ENCODE results near the gene UBN1.

The UBN1 gene

GRCh38 chr16:4870138-4870671, 22.9 kb downstream of the UBN1 start:
- 98% methylated on average over 21 of the region's 21 CpGs for WGBS (ENCODE audit: insufficient coverage)
- DNase-seq: no peak
- no peaks in the 10 kb centered on the region for H3K27me3 ChIP-seq (replicated peaks in 2 of 5; ENCODE audit: control insufficient read depth in 4 of 5, insufficient read depth in 5 of 5, low read length in 4 of 5)
- H3K4me1 ChIP-seq (ENCODE audit: control extremely low read depth in 1 of 4, control insufficient read depth in 4 of 4, insufficient read depth in 4 of 4, low read length in 3 of 4): no peaks in the 10 kb centered on the region
- H3K36me3 ChIP-seq (ENCODE audit: control insufficient read depth in 4 of 4, insufficient read depth in 4 of 4, low read length in 3 of 4): peaks cover 18 to 81% (median 59%) of the 10 kb centered on the region in 4 experiments
- ChIA-PET POLR2A (interaction anchor here (0.6 to 0.7 kb wide), 2 partner anchors 113 to 174 kb away, joined by 3 read pairs; no protein-coding TSS in a partner anchor), CTCF (interaction anchor here (0.6 kb wide), 1 partner anchor 158 kb away, joined by 3 read pairs; no protein-coding TSS in a partner anchor)
- no peak overlapping the region for H3K4me3 ChIP-seq (ENCODE audit: control insufficient read depth in 1 of 7, extremely low read depth in 1 of 7, insufficient read depth in 4 of 7, low read depth in 2 of 7, low read length in 6 of 7)
- H3K27ac ChIP-seq (ENCODE audit: insufficient read depth in 1 of 2, low read depth in 1 of 2, low read length in 2 of 2, poor library complexity in 1 of 2, severe bottlenecking in 2 of 2): no peak overlapping the region
- H3K9me3 ChIP-seq (ENCODE audit: control extremely low read depth in 1 of 5, control insufficient read depth in 4 of 5, insufficient read depth in 2 of 5, low read depth in 1 of 5, low read length in 4 of 5): no peaks in the 10 kb centered on the region

DNA sequence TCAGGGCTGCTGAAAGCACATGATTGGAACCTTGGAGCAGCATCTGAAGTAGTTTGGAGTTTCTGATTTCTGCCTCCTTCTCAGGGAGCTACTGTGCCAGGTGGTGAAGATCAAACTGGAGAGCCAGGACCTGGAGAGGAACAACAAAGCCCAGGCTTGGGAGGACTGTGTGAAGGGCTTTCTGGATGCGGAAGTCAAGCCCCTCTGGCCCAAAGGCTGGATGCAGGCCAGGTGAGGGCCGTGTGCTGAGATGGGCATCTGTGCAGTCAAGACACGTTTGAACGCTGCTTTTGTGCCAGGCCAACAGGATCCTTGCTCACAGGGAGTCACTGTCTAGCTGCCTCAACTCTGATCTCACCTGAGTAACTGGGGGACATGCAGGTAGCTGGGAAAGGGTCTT, 23.8 kb downstream of the UBN1 start:
- Histone ChIP-seq H3K9me3 (ENCODE audit: control extremely low read depth in 1 of 5, control insufficient read depth in 4 of 5, insufficient read depth in 2 of 5, low read depth in 1 of 5, low read length in 4 of 5) (no peaks in the 10 kb centered on the region), H3K36me3 (ENCODE audit: control insufficient read depth in 4 of 4, insufficient read depth in 4 of 4, low read length in 3 of 4) (peaks cover 22 to 88% (median 64%) of the 10 kb centered on the region in 4 experiments), H3K4me1 (ENCODE audit: control extremely low read depth in 1 of 4, control insufficient read depth in 4 of 4, insufficient read depth in 4 of 4, low read length in 3 of 4) (no peaks in the 10 kb centered on the region), H3K4me3 (ENCODE audit: control insufficient read depth in 1 of 7, extremely low read depth in 1 of 7, insufficient read depth in 4 of 7, low read depth in 2 of 7, low read length in 6 of 7) (no peak overlapping the region), H3K27me3 (replicated peaks in 2 of 5; ENCODE audit: control insufficient read depth in 4 of 5, insufficient read depth in 5 of 5, low read length in 4 of 5) (no peaks in the 10 kb centered on the region), H3K27ac (ENCODE audit: insufficient read depth in 1 of 2, low read depth in 1 of 2, low read length in 2 of 2, poor library complexity in 1 of 2, severe bottlenecking in 2 of 2) (no peak overlapping the region)
- CTCF ChIA-PET: no interaction called here
- POLR2A ChIA-PET: no interaction called here
- WGBS (ENCODE audit: insufficient coverage): 93% methylated on average over 4 of the region's 4 CpGs
- no peak for DNase-seq

- no peak for DNase-seq
- H3K36me3 ChIP-seq (ENCODE audit: control insufficient read depth in 4 of 4, insufficient read depth in 4 of 4, low read length in 3 of 4): peaks cover 17 to 92% (median 72%) of the 10 kb centered on the region in 4 experiments
- no peak overlapping the region for H3K4me3 ChIP-seq (ENCODE audit: control insufficient read depth in 1 of 7, extremely low read depth in 1 of 7, insufficient read depth in 4 of 7, low read depth in 2 of 7, low read length in 6 of 7)
- no peaks in the 10 kb centered on the region for H3K27me3 ChIP-seq (replicated peaks in 2 of 5; ENCODE audit: control insufficient read depth in 4 of 5, insufficient read depth in 5 of 5, low read length in 4 of 5)
- ChIA-PET POLR2A (no interaction called here), CTCF (interaction anchor here (0.9 to 2.1 kb wide), 4 partner anchors 8 to 80 kb away, joined by 3 to 7 read pairs (median 5); no protein-coding TSS in a partner anchor)
- no peaks in the 10 kb centered on the region for H3K9me3 ChIP-seq (ENCODE audit: control extremely low read depth in 1 of 5, control insufficient read depth in 4 of 5, insufficient read depth in 2 of 5, low read depth in 1 of 5, low read length in 4 of 5)
- no peaks in the 10 kb centered on the region for H3K4me1 ChIP-seq (ENCODE audit: control extremely low read depth in 1 of 4, control insufficient read depth in 4 of 4, insufficient read depth in 4 of 4, low read length in 3 of 4)
- WGBS (ENCODE audit: insufficient coverage): 100% methylated on average over 3 of the region's 3 CpGs
- H3K27ac ChIP-seq (ENCODE audit: insufficient read depth in 1 of 2, low read depth in 1 of 2, low read length in 2 of 2, poor library complexity in 1 of 2, severe bottlenecking in 2 of 2): no peak overlapping the region
These were observed 25.8 kb downstream of the UBN1 start for GRCh38 chr16:4873091-4873490.

GRCh38 chr16:4874666-4875065, 27.4 kb downstream of the UBN1 start:
- ChIA-PET POLR2A (no interaction called here), CTCF (interaction anchor here (1.0 to 2.1 kb wide), 3 partner anchors 10 to 13 kb away, joined by 4 to 7 read pairs (median 7); no protein-coding TSS in a partner anchor)
- 97% methylated on average over 6 of the region's 8 CpGs for WGBS (ENCODE audit: insufficient coverage)
- H3K36me3 ChIP-seq (ENCODE audit: control insufficient read depth in 4 of 4, insufficient read depth in 4 of 4, low read length in 3 of 4): peaks cover 23 to 92% (median 70%) of the 10 kb centered on the region in 4 experiments
- H3K27me3 ChIP-seq (replicated peaks in 2 of 5; ENCODE audit: control insufficient read depth in 4 of 5, insufficient read depth in 5 of 5, low read length in 4 of 5): no peaks in the 10 kb centered on the region
- no peak overlapping the region for H3K4me3 ChIP-seq (ENCODE audit: control insufficient read depth in 1 of 7, extremely low read depth in 1 of 7, insufficient read depth in 4 of 7, low read depth in 2 of 7, low read length in 6 of 7)
- DNase-seq: no peak
- H3K27ac ChIP-seq (ENCODE audit: insufficient read depth in 1 of 2, low read depth in 1 of 2, low read length in 2 of 2, poor library complexity in 1 of 2, severe bottlenecking in 2 of 2): no peak overlapping the region
- no peaks in the 10 kb centered on the region for H3K9me3 ChIP-seq (ENCODE audit: control extremely low read depth in 1 of 5, control insufficient read depth in 4 of 5, insufficient read depth in 2 of 5, low read depth in 1 of 5, low read length in 4 of 5)
- no peaks in the 10 kb centered on the region for H3K4me1 ChIP-seq (ENCODE audit: control extremely low read depth in 1 of 4, control insufficient read depth in 4 of 4, insufficient read depth in 4 of 4, low read length in 3 of 4)

DNA sequence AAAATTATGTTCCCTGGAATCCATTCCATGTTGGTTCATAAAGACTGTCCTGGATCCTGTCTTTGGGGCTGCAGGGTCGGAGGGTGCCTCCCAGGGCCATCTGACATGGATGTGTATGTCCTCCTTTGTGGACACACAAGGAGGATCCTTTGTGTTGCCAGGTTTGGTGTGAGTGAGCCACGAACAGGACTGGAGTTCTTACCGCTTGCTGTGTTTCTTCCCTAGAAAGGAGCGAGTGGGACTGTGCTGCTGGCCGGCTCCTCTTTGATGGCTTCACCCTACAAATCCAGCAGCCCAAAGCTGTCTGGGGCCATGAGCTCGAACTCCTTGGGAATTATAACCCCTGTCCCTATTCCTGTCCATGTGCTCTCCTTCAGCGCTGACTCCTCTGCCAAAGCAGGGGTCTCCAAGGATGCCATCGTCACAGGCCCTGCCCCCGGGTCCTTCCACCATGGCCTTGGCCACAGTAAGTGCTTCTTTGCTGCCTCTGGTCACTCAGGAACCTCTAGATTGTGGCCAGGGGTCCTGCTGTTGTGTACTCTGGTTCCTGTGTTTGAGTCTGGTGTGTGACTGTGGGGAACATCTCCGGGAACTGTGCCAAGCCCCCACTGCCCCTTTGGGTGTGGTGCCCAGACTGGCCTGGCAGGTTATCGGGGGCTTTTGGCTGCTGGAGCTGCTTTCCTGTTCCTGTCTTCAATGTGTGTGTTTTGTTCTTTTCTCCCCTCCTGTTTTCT, 29.5 kb downstream of the UBN1 start:
- 97% methylated on average over 9 of the region's 11 CpGs for WGBS (ENCODE audit: insufficient coverage)
- H3K27ac ChIP-seq (ENCODE audit: insufficient read depth in 1 of 2, low read depth in 1 of 2, low read length in 2 of 2, poor library complexity in 1 of 2, severe bottlenecking in 2 of 2): no peak overlapping the region

GRCh38 chr16:4877380-4877685, 30.1 kb downstream of the UBN1 start:
- WGBS (ENCODE audit: insufficient coverage): 96% methylated on average over 7 of the region's 14 CpGs
- Histone ChIP-seq H3K36me3 (ENCODE audit: control insufficient read depth in 4 of 4, insufficient read depth in 4 of 4, low read length in 3 of 4) (peaks cover 23 to 95% (median 77%) of the 10 kb centered on the region in 4 experiments), H3K4me3 (ENCODE audit: control insufficient read depth in 1 of 7, extremely low read depth in 1 of 7, insufficient read depth in 4 of 7, low read depth in 2 of 7, low read length in 6 of 7) (no peak overlapping the region), H3K4me1 (ENCODE audit: control extremely low read depth in 1 of 4, control insufficient read depth in 4 of 4, insufficient read depth in 4 of 4, low read length in 3 of 4) (no peaks in the 10 kb centered on the region), H3K27me3 (replicated peaks in 2 of 5; ENCODE audit: control insufficient read depth in 4 of 5, insufficient read depth in 5 of 5, low read length in 4 of 5) (no peaks in the 10 kb centered on the region), H3K27ac (ENCODE audit: insufficient read depth in 1 of 2, low read depth in 1 of 2, low read length in 2 of 2, poor library complexity in 1 of 2, severe bottlenecking in 2 of 2) (no peak overlapping the region), H3K9me3 (ENCODE audit: control extremely low read depth in 1 of 5, control insufficient read depth in 4 of 5, insufficient read depth in 2 of 5, low read depth in 1 of 5, low read length in 4 of 5) (no peaks in the 10 kb centered on the region)
- no peak for DNase-seq
- POLR2A ChIA-PET: no interaction called here
- CTCF ChIA-PET: no interaction called here

More for the DNA sequence above, 29.5 kb downstream of the UBN1 start:
- H3K36me3 ChIP-seq (ENCODE audit: control insufficient read depth in 4 of 4, insufficient read depth in 4 of 4, low read length in 3 of 4): peaks cover 28 to 94% (median 78%) of the 10 kb centered on the region in 4 experiments
- ChIA-PET CTCF (no interaction called here), POLR2A (no interaction called here)
- no peak overlapping the region for H3K4me3 ChIP-seq (ENCODE audit: control insufficient read depth in 1 of 7, extremely low read depth in 1 of 7, insufficient read depth in 4 of 7, low read depth in 2 of 7, low read length in 6 of 7)
- H3K9me3 ChIP-seq (ENCODE audit: control extremely low read depth in 1 of 5, control insufficient read depth in 4 of 5, insufficient read depth in 2 of 5, low read depth in 1 of 5, low read length in 4 of 5): no peaks in the 10 kb centered on the region
- no peaks in the 10 kb centered on the region for H3K27me3 ChIP-seq (replicated peaks in 2 of 5; ENCODE audit: control insufficient read depth in 4 of 5, insufficient read depth in 5 of 5, low read length in 4 of 5)
- no peak for DNase-seq
- H3K4me1 ChIP-seq (ENCODE audit: control extremely low read depth in 1 of 4, control insufficient read depth in 4 of 4, insufficient read depth in 4 of 4, low read length in 3 of 4): no peaks in the 10 kb centered on the region

GRCh38 chr16:4879049-4879448, 31.8 kb downstream of the UBN1 start:
- DNase-seq: no peak
- ChIA-PET CTCF (no interaction called here), POLR2A (no interaction called here)
- no peak overlapping the region for H3K4me3 ChIP-seq (ENCODE audit: control insufficient read depth in 1 of 7, extremely low read depth in 1 of 7, insufficient read depth in 4 of 7, low read depth in 2 of 7, low read length in 6 of 7)
- no peaks in the 10 kb centered on the region for H3K4me1 ChIP-seq (ENCODE audit: control extremely low read depth in 1 of 4, control insufficient read depth in 4 of 4, insufficient read depth in 4 of 4, low read length in 3 of 4)
- no peaks in the 10 kb centered on the region for H3K9me3 ChIP-seq (ENCODE audit: control extremely low read depth in 1 of 5, control insufficient read depth in 4 of 5, insufficient read depth in 2 of 5, low read depth in 1 of 5, low read length in 4 of 5)
- no CpG with 5 or more reads among the region's 4 CpGs for WGBS (ENCODE audit: insufficient coverage)
- no peaks in the 10 kb centered on the region for H3K27me3 ChIP-seq (replicated peaks in 2 of 5; ENCODE audit: control insufficient read depth in 4 of 5, insufficient read depth in 5 of 5, low read length in 4 of 5)
- H3K36me3 ChIP-seq (ENCODE audit: control insufficient read depth in 4 of 4, insufficient read depth in 4 of 4, low read length in 3 of 4): peaks cover 25 to 97% (median 80%) of the 10 kb centered on the region in 4 experiments
- no peak overlapping the region for H3K27ac ChIP-seq (ENCODE audit: insufficient read depth in 1 of 2, low read depth in 1 of 2, low read length in 2 of 2, poor library complexity in 1 of 2, severe bottlenecking in 2 of 2)

Measured in common myeloid progenitor, CD34-positive (primary cell).